KMS-11 (cell line): Measurements from ENCODE around the gene NTM.

Experiments
- H2AFZ ChIP-seq: fragments of 200-600 bp; sonication (generic); 2 replicates; pipeline ENCODE4 v1.6.1; 2016; ENCODE audit warnings: antibody characterized with exemption, mixed run types, low read depth
- H3K27ac ChIP-seq: fragments of 200-600 bp; sonication (generic); 2 replicates; pipeline ENCODE4 v1.6.1; 2016; ENCODE audit warnings: mild to moderate bottlenecking, mixed run types
- H3K27me3 ChIP-seq: fragments of 200-600 bp; sonication (generic); 2 replicates; pipeline ENCODE4 v1.6.1; 2017; ENCODE audit warnings: mild to moderate bottlenecking, low read depth, mixed run types, moderate library complexity; ENCODE audit not compliant: insufficient read depth
- H3K36me3 ChIP-seq: fragments of 200-600 bp; sonication (generic); 2 replicates; pipeline ENCODE4 v1.6.1; 2017; ENCODE audit warnings: mild to moderate bottlenecking, mixed run types; ENCODE audit not compliant: insufficient read depth
- H3K4me1 ChIP-seq: fragments of 200-600 bp; sonication (generic); 2 replicates; pipeline ENCODE4 v1.6.1; 2016; ENCODE audit warnings: mild to moderate bottlenecking, low read depth, mixed run types; ENCODE audit not compliant: poor library complexity, severe bottlenecking
- H3K4me2 ChIP-seq: fragments of 200-600 bp; sonication (generic); 2 replicates; pipeline ENCODE4 v1.7.0; 2016; ENCODE audit warnings: mild to moderate bottlenecking, mixed run types
- H3K4me3 ChIP-seq: fragments of 200-600 bp; sonication (generic); IDR thresholded peaks from 2 replicates; pipeline ENCODE4 v1.6.1; 2017; ENCODE audit warnings: low read depth, low read length, mixed read lengths; ENCODE audit not compliant: insufficient read depth
- H3K79me2 ChIP-seq: fragments of 200-600 bp; sonication (generic); 2 replicates; pipeline ENCODE4 v1.6.1; 2016; ENCODE audit warnings: low read depth, mixed run types; ENCODE audit not compliant: insufficient read depth
- H3K9ac ChIP-seq: fragments of 200-600 bp; sonication (generic); 2 replicates; pipeline ENCODE4 v1.6.1; 2016; ENCODE audit warnings: mild to moderate bottlenecking, mixed run types
- H4K20me1 ChIP-seq: fragments of 200-600 bp; sonication (generic); 2 replicates; pipeline ENCODE4 v1.6.1; 2016; ENCODE audit warnings: mild to moderate bottlenecking, mixed run types; ENCODE audit not compliant: insufficient read depth
- CTCF ChIP-seq: fragments of 200-600 bp; sonication (generic); conservative IDR thresholded peaks from 2 replicates; pipeline ENCODE4 v1.6.1; 2017; ENCODE audit warnings: low read depth, mild to moderate bottlenecking, antibody characterized with exemption, low read length, moderate library complexity, mixed read lengths

The NTM gene

GRCh38 chr11:131957875-131958274, 587.5 kb downstream of the NTM start:
- H2AFZ ChIP-seq, result no peak overlapping the region
- H3K4me2 ChIP-seq, result no peak overlapping the region
- no peaks in the 10 kb centered on the region for H3K27me3 ChIP-seq
- TF ChIP-seq CTCF, result no peak
- H3K4me1 ChIP-seq, result no peaks in the 10 kb centered on the region
- H3K36me3 ChIP-seq, result no peaks in the 10 kb centered on the region
- no peaks in the 10 kb centered on the region for H3K79me2 ChIP-seq
- H3K9ac ChIP-seq, result no peak overlapping the region
- H3K27ac ChIP-seq, result no peak overlapping the region
- H3K4me3 ChIP-seq, result no peak overlapping the region
- H4K20me1 ChIP-seq, result no peaks in the 10 kb centered on the region

GRCh38 chr11:131962818-131963217, 592.4 kb downstream of the NTM start:
- no peak overlapping the region for H3K4me3 ChIP-seq
- no peak overlapping the region for H3K4me2 ChIP-seq
- no peaks in the 10 kb centered on the region for H3K36me3 ChIP-seq
- no peaks in the 10 kb centered on the region for H4K20me1 ChIP-seq
- H3K27me3 ChIP-seq, result no peaks in the 10 kb centered on the region
- H2AFZ ChIP-seq, result no peak overlapping the region
- no peak for TF ChIP-seq CTCF
- no peak overlapping the region for H3K9ac ChIP-seq
- no peaks in the 10 kb centered on the region for H3K79me2 ChIP-seq
- H3K27ac ChIP-seq, result no peak overlapping the region
- H3K4me1 ChIP-seq, result no peaks in the 10 kb centered on the region

GRCh38 chr11:131964698-131965483, 594.5 kb downstream of the NTM start:
- Histone ChIP-seq H3K79me2 (no peaks in the 10 kb centered on the region), H2AFZ (no peak overlapping the region), H3K4me1 (no peaks in the 10 kb centered on the region), H3K36me3 (no peaks in the 10 kb centered on the region), H3K4me3 (no peak overlapping the region), H3K4me2 (no peak overlapping the region), H3K27ac (no peak overlapping the region), H3K27me3 (no peaks in the 10 kb centered on the region), H3K9ac (no peak overlapping the region), H4K20me1 (no peaks in the 10 kb centered on the region)
- TF ChIP-seq CTCF, result no peak

- no peak overlapping the region for H3K27ac ChIP-seq
- no peaks in the 10 kb centered on the region for H3K4me1 ChIP-seq
- H2AFZ ChIP-seq, result no peak overlapping the region
- H3K9ac ChIP-seq, result no peak overlapping the region
- no peak for TF ChIP-seq CTCF
- H3K4me2 ChIP-seq, result no peak overlapping the region
- no peaks in the 10 kb centered on the region for H4K20me1 ChIP-seq
- H3K79me2 ChIP-seq, result no peaks in the 10 kb centered on the region
- H3K27me3 ChIP-seq, result no peaks in the 10 kb centered on the region
- no peak overlapping the region for H3K4me3 ChIP-seq
- H3K36me3 ChIP-seq, result no peaks in the 10 kb centered on the region
Observed at GRCh38 chr11:131965504-131965903, 595.1 kb downstream of the NTM start.
